Measurements from ENCODE around the gene HTR3A. TPM values are rescaled to one million over a fixed set of nuclear protein-coding genes. Genes with fewer than 3 reads are reported as not detected.

HTR3A gene
- total and polyA plus RNA-seq, 10 donors, result 0.38 to 2.9 (median 0.57) TPM; not detected in 1

DNA sequence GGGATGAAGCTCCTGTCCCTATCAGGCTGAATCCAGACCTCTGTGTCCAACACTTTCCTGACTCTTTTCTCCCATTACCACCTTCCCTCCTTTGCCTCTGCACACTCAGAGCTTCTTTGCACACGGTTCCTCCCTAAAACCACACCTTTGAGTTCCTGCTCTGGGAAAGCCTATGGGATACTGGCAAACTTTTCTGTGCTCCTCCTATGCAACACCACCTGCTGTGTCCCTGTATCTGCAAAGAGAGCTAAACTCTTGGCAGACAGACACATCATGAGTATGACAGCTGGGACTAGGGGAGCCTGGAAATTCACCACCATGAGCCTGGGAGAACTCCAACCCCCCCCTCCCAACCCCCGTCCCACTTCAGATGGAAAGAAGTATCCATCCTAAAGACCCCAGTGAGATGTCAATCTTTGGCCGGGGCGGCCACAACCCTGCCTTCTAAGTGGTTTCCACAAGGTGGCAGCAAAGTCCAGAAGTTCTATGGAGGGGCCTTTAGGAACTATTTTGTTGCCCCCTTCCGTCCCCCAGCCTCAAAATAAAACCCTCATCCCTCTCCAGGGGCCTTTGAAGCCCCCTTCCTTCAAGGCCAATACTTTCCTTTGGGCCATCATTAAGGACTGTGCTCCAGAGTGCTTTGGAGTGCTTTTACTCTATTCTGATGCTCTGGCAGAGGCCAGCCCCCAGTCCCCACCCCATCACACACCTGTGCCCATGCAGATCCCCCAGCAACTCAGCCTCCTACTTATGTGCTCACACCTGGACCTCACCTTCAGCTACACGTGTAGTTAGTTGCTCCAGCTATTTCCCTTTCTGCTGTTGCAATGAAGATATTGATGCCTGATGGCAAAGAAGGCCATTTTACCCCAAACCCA lies 19.4 kb downstream of the HTR3A start:
- TF ChIP-seq POLR2A (IDR thresholded peaks at IDR 0.05), result no peak
- TF ChIP-seq, protein P1, sequence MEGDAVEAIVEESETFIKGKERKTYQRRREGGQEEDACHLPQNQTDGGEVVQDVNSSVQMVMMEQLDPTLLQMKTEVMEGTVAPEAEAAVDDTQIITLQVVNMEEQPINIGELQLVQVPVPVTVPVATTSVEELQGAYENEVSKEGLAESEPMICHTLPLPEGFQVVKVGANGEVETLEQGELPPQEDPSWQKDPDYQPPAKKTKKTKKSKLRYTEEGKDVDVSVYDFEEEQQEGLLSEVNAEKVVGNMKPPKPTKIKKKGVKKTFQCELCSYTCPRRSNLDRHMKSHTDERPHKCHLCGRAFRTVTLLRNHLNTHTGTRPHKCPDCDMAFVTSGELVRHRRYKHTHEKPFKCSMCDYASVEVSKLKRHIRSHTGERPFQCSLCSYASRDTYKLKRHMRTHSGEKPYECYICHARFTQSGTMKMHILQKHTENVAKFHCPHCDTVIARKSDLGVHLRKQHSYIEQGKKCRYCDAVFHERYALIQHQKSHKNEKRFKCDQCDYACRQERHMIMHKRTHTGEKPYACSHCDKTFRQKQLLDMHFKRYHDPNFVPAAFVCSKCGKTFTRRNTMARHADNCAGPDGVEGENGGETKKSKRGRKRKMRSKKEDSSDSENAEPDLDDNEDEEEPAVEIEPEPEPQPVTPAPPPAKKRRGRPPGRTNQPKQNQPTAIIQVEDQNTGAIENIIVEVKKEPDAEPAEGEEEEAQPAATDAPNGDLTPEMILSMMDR (IDR thresholded peaks at IDR 0.05 in 8 of 11, conservative IDR thresholded peaks at IDR 0.05 in 3 of 11), result peak; percentile 37 to 86 (median 68)
- no peak overlapping the region for H3K4me3 ChIP-seq
- H3K4me1 ChIP-seq, result peaks cover 0 to 7% (median 0%) of the 10 kb centered on the region in 6 donors
- intact Hi-C loops (cut with DNase I; ENCODE audit: low total_unique reads), result loop anchor here (5.0 kb wide), 1 partner anchor 268 kb away; no protein-coding TSS in a partner anchor
- no peaks in the 10 kb centered on the region for H3K9me3 ChIP-seq
- DNase-seq, result peak; percentile 73
- no peak overlapping the region for H3K27ac ChIP-seq
- 1 to 6% (median 4%) methylated on average over 6 of the region's 6 CpGs for WGBS, 5 donors
- H3K27me3 ChIP-seq (replicated peaks in 1 of 7), result peaks cover 0 to 73% (median 0%) of the 10 kb centered on the region in 7 donors
- no peaks in the 10 kb centered on the region for H3K36me3 ChIP-seq

DNA sequence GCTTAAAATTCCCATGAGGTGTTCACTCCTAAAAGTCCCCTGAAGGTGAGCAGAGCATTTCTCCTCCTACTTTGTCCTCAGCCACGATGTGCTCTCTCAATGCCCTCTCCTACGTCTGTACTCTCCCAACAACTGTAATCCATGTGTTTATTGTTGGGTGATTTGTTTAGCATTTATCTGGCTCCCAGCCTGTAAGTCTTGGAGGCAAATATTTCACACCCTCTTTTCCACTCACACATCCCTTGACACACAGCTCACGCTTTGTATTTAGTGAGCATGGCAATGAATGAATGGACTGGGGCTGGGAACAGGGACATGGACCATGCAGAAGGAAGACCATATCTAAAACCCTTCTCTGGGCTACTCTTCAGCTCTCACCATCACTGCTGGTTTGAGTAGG lies 22.6 kb downstream of the HTR3A start:
- Histone ChIP-seq H3K27ac (no peak overlapping the region), H3K27me3 (replicated peaks in 1 of 7) (peaks cover 0 to 51% (median 0%) of the 10 kb centered on the region in 7 donors), H3K4me3 (no peak overlapping the region), H3K4me1 (peaks cover 0 to 7% (median 0%) of the 10 kb centered on the region in 6 donors), H3K9me3 (no peaks in the 10 kb centered on the region), H3K36me3 (no peaks in the 10 kb centered on the region)
- 64 to 87% (median 76%) methylated on average over 3 of the region's 3 CpGs for WGBS, 5 donors
- DNase-seq, result peak; percentile 4
- intact Hi-C loops (cut with DNase I; ENCODE audit: low total_unique reads), result no loop called here
- TF ChIP-seq, protein P1 (IDR thresholded peaks at IDR 0.05 in 8 of 11, conservative IDR thresholded peaks at IDR 0.05 in 3 of 11), result no peak
- TF ChIP-seq POLR2A (IDR thresholded peaks at IDR 0.05), result no peak
- TF ChIP-seq POLR2AphosphoS5 (IDR thresholded peaks at IDR 0.05), result no peak

DNA sequence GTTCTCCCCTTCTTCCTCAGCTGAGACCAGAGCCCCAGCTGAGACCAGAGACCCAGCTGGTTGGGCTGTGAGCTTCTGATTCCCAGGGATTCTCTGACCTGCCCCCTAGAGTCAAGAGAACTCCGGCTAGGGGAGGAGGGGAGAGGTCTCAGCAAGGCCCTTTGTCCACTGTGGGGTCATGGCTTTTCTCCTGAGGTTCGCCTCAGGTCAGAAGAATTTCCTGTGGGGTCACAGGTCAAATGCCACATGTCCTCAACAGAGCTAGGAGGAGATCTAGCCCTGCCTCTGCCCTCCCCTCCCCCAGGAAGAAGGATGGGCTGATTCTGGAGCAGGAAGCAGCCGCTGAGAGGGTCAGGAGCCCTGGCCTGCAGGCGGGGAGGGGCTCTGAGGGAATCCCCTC lies 23.7 kb downstream of the HTR3A start:
- WGBS, 5 donors, result 22 to 41% (median 39%) methylated on average over 1 to 4 of the region's 4 CpGs
- Histone ChIP-seq H3K4me1 (peaks cover 0 to 7% (median 0%) of the 10 kb centered on the region in 6 donors), H3K27me3 (replicated peaks in 1 of 7) (peaks cover 0 to 40% (median 0%) of the 10 kb centered on the region in 7 donors), H3K36me3 (no peaks in the 10 kb centered on the region), H3K9me3 (no peaks in the 10 kb centered on the region), H3K4me3 (no peak overlapping the region), H3K27ac (no peak overlapping the region)
- intact Hi-C loops (cut with DNase I; ENCODE audit: low total_unique reads), result no loop called here
- TF ChIP-seq, protein P1 (IDR thresholded peaks at IDR 0.05 in 8 of 11, conservative IDR thresholded peaks at IDR 0.05 in 3 of 11), result no peak
- TF ChIP-seq POLR2AphosphoS5 (IDR thresholded peaks at IDR 0.05) (no peak), POLR2A (IDR thresholded peaks at IDR 0.05) (no peak)
- DNase-seq, result peak; percentile 33

DNA sequence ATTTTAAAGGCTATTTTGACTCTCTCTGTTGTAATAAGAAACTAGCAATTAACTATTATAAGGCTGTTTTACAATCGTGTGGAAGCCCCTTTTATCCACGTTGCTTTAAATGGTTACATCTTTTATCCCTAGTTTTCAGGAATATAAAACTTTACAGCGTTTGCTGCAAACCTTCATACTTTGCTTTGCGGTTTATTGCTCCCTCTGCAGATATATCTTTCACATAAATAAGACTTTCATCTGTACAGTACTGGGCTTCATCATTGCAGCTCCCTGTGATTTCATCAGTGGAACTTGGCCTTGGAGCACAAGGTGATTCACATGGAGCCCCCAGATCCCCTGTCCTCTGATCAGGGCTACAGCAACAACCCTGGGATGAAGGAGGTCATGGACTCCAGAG lies 25.6 kb downstream of the HTR3A start:
- Histone ChIP-seq H3K4me3 (no peak overlapping the region), H3K27ac (no peak overlapping the region), H3K9me3 (no peaks in the 10 kb centered on the region), H3K4me1 (no peaks in the 10 kb centered on the region), H3K27me3 (replicated peaks in 1 of 7) (peaks cover 0 to 29% (median 0%) of the 10 kb centered on the region in 7 donors), H3K36me3 (no peaks in the 10 kb centered on the region)
- TF ChIP-seq POLR2AphosphoS5 (IDR thresholded peaks at IDR 0.05), result no peak
- no peak for TF ChIP-seq POLR2A (IDR thresholded peaks at IDR 0.05)
- TF ChIP-seq, protein P1 (IDR thresholded peaks at IDR 0.05 in 8 of 11, conservative IDR thresholded peaks at IDR 0.05 in 3 of 11), result no peak
- 70 to 85% (median 82%) methylated on average over 4 of the region's 4 CpGs for WGBS, 5 donors
- no peak for DNase-seq
- intact Hi-C loops (cut with DNase I; ENCODE audit: low total_unique reads), result no loop called here

Data from spleen (tissue), 11 donors.